ENCODE results near the gene LEMD1. TPM values are rescaled to one million over a fixed set of nuclear protein-coding genes. Genes with fewer than 3 reads are reported as not detected.
A peak's percentile ranks its signal among the peaks of the same experiment; 100 is the strongest.

The LEMD1 gene
- total RNA-seq, 1 donor, result not detected

- Histone ChIP-seq H3K4me1 (ENCODE audit: insufficient read depth, low read length) (peaks cover 6% of the 10 kb centered on the region), H3K4me2 (ENCODE audit: insufficient read depth, low read length) (no peak overlapping the region), H3K36me3 (ENCODE audit: insufficient read depth, low read length) (no peaks in the 10 kb centered on the region), H2AFZ (ENCODE audit: low read length) (no peak overlapping the region), H3K27ac (ENCODE audit: low read depth, low read length) (no peak overlapping the region), H3K79me2 (ENCODE audit: insufficient read depth, low read length) (no peaks in the 10 kb centered on the region), H3K4me3 (ENCODE audit: insufficient read depth, low read length) (no peak overlapping the region), H3K27me3 (ENCODE audit: insufficient read depth, low read length) (peaks cover 39% of the 10 kb centered on the region), H3K9me3 (ENCODE audit: low read depth, low read length) (no peaks in the 10 kb centered on the region), H4K20me1 (ENCODE audit: insufficient read depth, low read length) (no peaks in the 10 kb centered on the region)
- TF ChIP-seq, protein P1, sequence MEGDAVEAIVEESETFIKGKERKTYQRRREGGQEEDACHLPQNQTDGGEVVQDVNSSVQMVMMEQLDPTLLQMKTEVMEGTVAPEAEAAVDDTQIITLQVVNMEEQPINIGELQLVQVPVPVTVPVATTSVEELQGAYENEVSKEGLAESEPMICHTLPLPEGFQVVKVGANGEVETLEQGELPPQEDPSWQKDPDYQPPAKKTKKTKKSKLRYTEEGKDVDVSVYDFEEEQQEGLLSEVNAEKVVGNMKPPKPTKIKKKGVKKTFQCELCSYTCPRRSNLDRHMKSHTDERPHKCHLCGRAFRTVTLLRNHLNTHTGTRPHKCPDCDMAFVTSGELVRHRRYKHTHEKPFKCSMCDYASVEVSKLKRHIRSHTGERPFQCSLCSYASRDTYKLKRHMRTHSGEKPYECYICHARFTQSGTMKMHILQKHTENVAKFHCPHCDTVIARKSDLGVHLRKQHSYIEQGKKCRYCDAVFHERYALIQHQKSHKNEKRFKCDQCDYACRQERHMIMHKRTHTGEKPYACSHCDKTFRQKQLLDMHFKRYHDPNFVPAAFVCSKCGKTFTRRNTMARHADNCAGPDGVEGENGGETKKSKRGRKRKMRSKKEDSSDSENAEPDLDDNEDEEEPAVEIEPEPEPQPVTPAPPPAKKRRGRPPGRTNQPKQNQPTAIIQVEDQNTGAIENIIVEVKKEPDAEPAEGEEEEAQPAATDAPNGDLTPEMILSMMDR (IDR thresholded peaks at IDR 0.05; ENCODE audit: extremely low read depth, low read depth, low read length), result no peak
- peak; percentile 84 for DNase-seq (ENCODE audit: insufficient read length, low spot score, missing footprints)
Observed at GRCh38 chr1:205447457-205448341, 25.8 kb upstream of the LEMD1 start.

DNA sequence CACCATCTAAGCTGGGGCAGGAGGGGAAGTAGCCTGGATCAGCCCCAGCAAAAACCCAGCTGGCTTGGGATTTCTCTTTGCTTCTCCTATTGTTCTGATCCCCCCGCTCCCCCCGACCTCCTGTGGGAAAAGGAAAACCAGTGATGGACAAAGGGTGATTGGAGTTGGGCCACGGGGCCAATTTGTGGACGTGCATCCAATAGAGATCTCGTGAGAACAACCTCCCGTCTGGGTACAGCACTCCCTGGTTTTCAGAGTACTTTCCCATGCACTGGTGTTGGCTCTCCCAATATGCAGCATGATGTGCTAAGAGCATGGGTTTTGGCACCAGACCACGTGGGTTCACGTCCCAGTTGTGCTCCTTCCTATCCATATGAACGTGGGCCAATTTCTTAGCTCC, 25.0 kb upstream of the LEMD1 start:
- Histone ChIP-seq H3K9me3 (ENCODE audit: low read depth, low read length) (no peaks in the 10 kb centered on the region), H3K27ac (ENCODE audit: low read depth, low read length) (no peak overlapping the region), H3K36me3 (ENCODE audit: insufficient read depth, low read length) (no peaks in the 10 kb centered on the region), H3K27me3 (ENCODE audit: insufficient read depth, low read length) (peaks cover 38% of the 10 kb centered on the region), H3K4me1 (ENCODE audit: insufficient read depth, low read length) (peaks cover 6% of the 10 kb centered on the region), H3K4me3 (ENCODE audit: insufficient read depth, low read length) (no peak overlapping the region), H3K4me2 (ENCODE audit: insufficient read depth, low read length) (no peak overlapping the region), H3K79me2 (ENCODE audit: insufficient read depth, low read length) (no peaks in the 10 kb centered on the region), H4K20me1 (ENCODE audit: insufficient read depth, low read length) (no peaks in the 10 kb centered on the region), H2AFZ (ENCODE audit: low read length) (no peak overlapping the region)
- TF ChIP-seq, protein P1 (IDR thresholded peaks at IDR 0.05; ENCODE audit: extremely low read depth, low read depth, low read length), result no peak
- no peak for DNase-seq (ENCODE audit: insufficient read length, low spot score, missing footprints)

DNA sequence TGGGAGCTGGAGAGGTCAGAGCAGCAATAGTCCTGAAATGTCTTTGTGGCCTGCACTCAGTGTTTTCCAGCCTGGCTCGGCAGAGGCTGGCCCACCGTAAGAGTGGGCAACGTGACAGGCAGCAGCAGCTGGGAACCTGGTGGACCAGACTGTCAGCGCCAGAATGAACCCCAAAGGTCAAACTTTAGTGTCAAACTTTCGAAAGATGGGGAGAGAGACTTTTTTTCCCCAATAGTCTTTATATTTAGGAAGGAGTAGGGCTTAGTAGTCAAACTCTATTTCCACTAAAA, 23.7 kb upstream of the LEMD1 start:
- no peaks in the 10 kb centered on the region for H3K36me3 ChIP-seq (ENCODE audit: insufficient read depth, low read length)
- H3K4me1 ChIP-seq (ENCODE audit: insufficient read depth, low read length), result peaks cover 6% of the 10 kb centered on the region
- no peak overlapping the region for H2AFZ ChIP-seq (ENCODE audit: low read length)
- no peaks in the 10 kb centered on the region for H3K79me2 ChIP-seq (ENCODE audit: insufficient read depth, low read length)
- H3K4me3 ChIP-seq (ENCODE audit: insufficient read depth, low read length), result no peak overlapping the region
- H3K9me3 ChIP-seq (ENCODE audit: low read depth, low read length), result no peaks in the 10 kb centered on the region
- peaks cover 36% of the 10 kb centered on the region for H3K27me3 ChIP-seq (ENCODE audit: insufficient read depth, low read length)
- no peak for DNase-seq (ENCODE audit: insufficient read length, low spot score, missing footprints)
- TF ChIP-seq, protein P1 (IDR thresholded peaks at IDR 0.05; ENCODE audit: extremely low read depth, low read depth, low read length), result no peak
- no peak overlapping the region for H3K27ac ChIP-seq (ENCODE audit: low read depth, low read length)
- no peak overlapping the region for H3K4me2 ChIP-seq (ENCODE audit: insufficient read depth, low read length)
- no peaks in the 10 kb centered on the region for H4K20me1 ChIP-seq (ENCODE audit: insufficient read depth, low read length)

DNA sequence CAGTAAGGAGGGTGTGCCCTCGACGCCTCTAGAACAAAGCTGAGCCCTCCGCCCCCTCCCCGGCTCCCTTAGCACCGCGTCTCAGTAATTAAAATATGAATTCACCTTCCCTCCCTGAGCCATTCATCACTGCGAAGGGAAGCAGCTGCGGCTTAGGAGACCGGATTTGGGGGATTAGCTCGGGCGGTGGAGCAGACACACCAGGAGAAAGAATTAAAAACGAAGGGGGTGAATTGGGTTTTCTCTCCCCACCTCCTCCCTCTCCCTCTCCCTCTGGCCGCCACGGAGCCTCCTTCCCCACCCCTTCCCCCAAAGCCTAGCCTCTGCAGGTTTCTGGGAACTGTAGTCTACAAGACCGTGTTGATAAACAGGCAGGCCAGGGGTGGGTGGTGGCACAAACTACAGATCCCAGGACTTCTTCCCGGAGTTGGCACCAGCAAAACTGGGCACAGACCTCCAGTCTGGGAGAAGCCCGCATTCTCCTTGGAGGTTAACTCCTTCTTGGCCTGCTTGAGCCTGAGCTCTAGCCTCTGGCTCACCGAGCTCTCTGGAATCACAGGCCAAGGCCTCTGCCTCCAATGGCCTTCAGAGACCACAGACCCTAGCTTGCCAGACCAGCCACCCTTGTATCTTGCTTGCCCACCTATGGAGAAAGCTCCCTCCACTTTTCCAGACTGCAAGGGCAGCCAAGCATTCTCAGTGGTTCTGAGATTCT, 23.2 kb upstream of the LEMD1 start:
- Histone ChIP-seq H3K36me3 (ENCODE audit: insufficient read depth, low read length) (no peaks in the 10 kb centered on the region), H2AFZ (ENCODE audit: low read length) (no peak overlapping the region), H3K4me2 (ENCODE audit: insufficient read depth, low read length) (no peak overlapping the region), H3K4me1 (ENCODE audit: insufficient read depth, low read length) (peaks cover 6% of the 10 kb centered on the region), H4K20me1 (ENCODE audit: insufficient read depth, low read length) (no peaks in the 10 kb centered on the region), H3K27ac (ENCODE audit: low read depth, low read length) (no peak overlapping the region), H3K9me3 (ENCODE audit: low read depth, low read length) (no peaks in the 10 kb centered on the region), H3K27me3 (ENCODE audit: insufficient read depth, low read length) (peaks cover 37% of the 10 kb centered on the region), H3K79me2 (ENCODE audit: insufficient read depth, low read length) (no peaks in the 10 kb centered on the region), H3K4me3 (ENCODE audit: insufficient read depth, low read length) (no peak overlapping the region)
- DNase-seq (ENCODE audit: insufficient read length, low spot score, missing footprints), result peak; percentile 76
- TF ChIP-seq, protein P1 (IDR thresholded peaks at IDR 0.05; ENCODE audit: extremely low read depth, low read depth, low read length), result no peak

Measured in osteoblast (primary cell).